DND-41 (cell line): ENCODE data around the gene GAA.

Experiments
- CTCF ChIP-seq: IDR thresholded peaks from 2 replicates; pipeline ENCODE4 v1.5.1; 2012; ENCODE audit warnings: borderline replicate concordance, low read length, moderate library complexity, mild to moderate bottlenecking; ENCODE audit not compliant: poor library complexity, severe bottlenecking; ENCODE audit errors: extremely low read depth
- EZH2 ChIP-seq: IDR thresholded peaks from 3 replicates; pipeline ENCODE4 v1.6.1; 2012; ENCODE audit warnings: borderline replicate concordance, low read depth, mild to moderate bottlenecking, moderate library complexity, low read length, inconsistent platforms; ENCODE audit not compliant: severe bottlenecking

- TF ChIP-seq CTCF (no peak), EZH2 (no peak)
Observed at GRCh38 chr17:80104956-80105375, 3.6 kb downstream of the GAA start.
